T-helper 2 cell treated with Interferon-gamma antibody and Interleukin-4, amounts not matched to agents 5 μg/mL and 100 μg/mL, for 36 hours (primary cell): Measurements from ENCODE around the gene NME7.

Source experiments
- DNase-seq: peaks from one replicate; pipeline ENCODE4 v3.0.0; 2021; ENCODE audit warnings: low spot score
- H3K27ac Mint-ChIP-seq: one replicate; pipeline ENCODE4 v1.8.0; 2021; ENCODE audit warnings: mild to moderate bottlenecking, mixed read lengths
- H3K27me3 Mint-ChIP-seq: one replicate; pipeline ENCODE4 v1.8.0; 2021; ENCODE audit warnings: low read depth, mixed read lengths
- H3K36me3 Mint-ChIP-seq: one replicate; pipeline ENCODE4 v1.8.0; 2021; ENCODE audit warnings: low read depth, mixed read lengths
- H3K4me1 Mint-ChIP-seq: one replicate; pipeline ENCODE4 v1.8.0; 2021; ENCODE audit warnings: low read depth, mixed read lengths
- H3K4me3 Mint-ChIP-seq: one replicate; pipeline ENCODE4 v1.8.0; 2022; ENCODE audit warnings: mild to moderate bottlenecking, moderate library complexity, mixed read lengths
- H3K9me3 Mint-ChIP-seq: one replicate; pipeline ENCODE4 v1.8.0; 2021; ENCODE audit warnings: mixed read lengths

NME7 gene

DNA sequence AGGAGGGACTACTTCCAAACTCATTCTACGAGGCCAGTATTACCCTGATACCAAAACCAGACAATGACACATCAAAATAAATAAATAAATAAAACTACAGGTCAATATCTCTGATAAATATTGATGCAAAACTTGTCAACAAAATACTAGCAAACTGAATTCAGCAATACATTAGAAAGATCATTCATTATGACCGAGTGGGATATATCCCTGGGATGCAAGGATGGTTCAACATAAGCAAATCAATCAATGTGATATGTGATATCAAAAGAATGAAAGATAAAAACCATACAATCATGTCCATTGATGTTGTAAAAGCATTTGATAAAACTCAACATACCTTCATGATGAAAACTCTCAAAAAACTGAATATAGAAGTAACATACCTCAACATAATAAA is 36.7 kb downstream of the NME7 start:
- H3K27me3 Mint-ChIP-seq, result no peaks in the 10 kb centered on the region
- peaks cover 43% of the 10 kb centered on the region for H3K36me3 Mint-ChIP-seq
- no peak overlapping the region for H3K27ac Mint-ChIP-seq
- H3K4me3 Mint-ChIP-seq, result no peak overlapping the region
- H3K9me3 Mint-ChIP-seq, result peaks cover 46% of the 10 kb centered on the region
- peaks cover 12% of the 10 kb centered on the region for H3K4me1 Mint-ChIP-seq
- DNase-seq, result no peak

DNA sequence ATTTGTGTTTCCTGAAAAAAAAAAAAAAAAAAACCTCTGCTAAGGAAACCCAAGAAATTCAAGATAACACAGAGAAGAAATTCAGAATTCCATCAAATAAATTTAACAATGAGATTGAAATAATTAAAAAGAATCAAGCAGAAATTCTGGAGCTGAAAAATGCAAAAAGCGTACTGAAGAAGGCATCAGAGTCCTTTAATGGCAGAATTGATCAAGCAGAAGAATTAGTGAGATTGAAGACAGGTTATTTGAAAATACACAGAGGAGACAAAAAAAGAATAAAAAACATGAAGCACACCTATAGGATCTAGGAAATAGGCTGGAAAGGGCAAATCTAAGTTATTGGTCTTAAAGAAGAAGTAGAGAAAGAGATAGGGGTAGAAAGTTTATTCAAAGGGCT is 38.2 kb downstream of the NME7 start:
- H3K36me3 Mint-ChIP-seq, result peaks cover 29% of the 10 kb centered on the region
- no peak for DNase-seq
- H3K4me3 Mint-ChIP-seq, result no peak overlapping the region
- peaks cover 11% of the 10 kb centered on the region for H3K4me1 Mint-ChIP-seq
- H3K9me3 Mint-ChIP-seq, result peaks cover 38% of the 10 kb centered on the region
- H3K27ac Mint-ChIP-seq, result no peak overlapping the region
- H3K27me3 Mint-ChIP-seq, result no peaks in the 10 kb centered on the region

DNA sequence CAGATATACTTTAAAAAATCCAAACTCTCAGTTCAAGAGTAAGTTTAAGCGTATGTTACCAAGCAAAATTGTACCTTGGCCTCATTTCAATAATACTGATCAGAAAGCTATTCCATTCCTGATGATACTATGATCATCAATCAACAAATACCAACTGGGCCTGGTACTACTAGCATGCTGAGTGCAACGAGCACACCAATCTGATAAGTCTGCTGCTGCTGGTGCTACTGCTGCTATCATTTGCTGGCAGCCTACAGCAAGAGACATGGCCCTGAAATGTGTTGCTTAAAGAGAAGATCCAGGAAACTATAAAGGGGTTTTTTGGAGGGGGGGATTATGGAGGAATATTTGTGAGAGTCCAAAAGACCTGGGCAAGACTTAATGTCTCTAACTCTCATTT is 39.7 kb downstream of the NME7 start:
- Mint-ChIP-seq H3K27me3 (no peaks in the 10 kb centered on the region), H3K9me3 (peaks cover 32% of the 10 kb centered on the region), H3K27ac (no peak overlapping the region), H3K36me3 (peaks cover 25% of the 10 kb centered on the region), H3K4me1 (peaks cover 10% of the 10 kb centered on the region), H3K4me3 (no peak overlapping the region)
- DNase-seq, result no peak

DNA sequence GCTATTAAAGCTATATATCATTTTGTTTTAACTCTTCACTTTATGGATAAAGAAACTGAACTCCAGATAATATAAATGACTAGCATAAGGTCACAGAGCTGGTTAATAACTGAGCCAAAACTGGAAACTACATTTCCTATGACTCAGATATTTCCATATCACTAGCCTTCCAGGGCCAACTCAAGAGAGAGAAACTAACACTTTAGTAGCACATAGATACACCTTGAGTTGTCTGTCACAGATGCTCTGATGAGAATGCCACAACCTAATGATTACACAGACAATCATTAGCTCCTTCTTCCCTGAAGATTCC is 40.7 kb downstream of the NME7 start:
- H3K27ac Mint-ChIP-seq, result no peak overlapping the region
- H3K27me3 Mint-ChIP-seq, result no peaks in the 10 kb centered on the region
- H3K4me3 Mint-ChIP-seq, result no peak overlapping the region
- peaks cover 27% of the 10 kb centered on the region for H3K9me3 Mint-ChIP-seq
- DNase-seq, result no peak
- peaks cover 10% of the 10 kb centered on the region for H3K4me1 Mint-ChIP-seq
- peaks cover 22% of the 10 kb centered on the region for H3K36me3 Mint-ChIP-seq

DNA sequence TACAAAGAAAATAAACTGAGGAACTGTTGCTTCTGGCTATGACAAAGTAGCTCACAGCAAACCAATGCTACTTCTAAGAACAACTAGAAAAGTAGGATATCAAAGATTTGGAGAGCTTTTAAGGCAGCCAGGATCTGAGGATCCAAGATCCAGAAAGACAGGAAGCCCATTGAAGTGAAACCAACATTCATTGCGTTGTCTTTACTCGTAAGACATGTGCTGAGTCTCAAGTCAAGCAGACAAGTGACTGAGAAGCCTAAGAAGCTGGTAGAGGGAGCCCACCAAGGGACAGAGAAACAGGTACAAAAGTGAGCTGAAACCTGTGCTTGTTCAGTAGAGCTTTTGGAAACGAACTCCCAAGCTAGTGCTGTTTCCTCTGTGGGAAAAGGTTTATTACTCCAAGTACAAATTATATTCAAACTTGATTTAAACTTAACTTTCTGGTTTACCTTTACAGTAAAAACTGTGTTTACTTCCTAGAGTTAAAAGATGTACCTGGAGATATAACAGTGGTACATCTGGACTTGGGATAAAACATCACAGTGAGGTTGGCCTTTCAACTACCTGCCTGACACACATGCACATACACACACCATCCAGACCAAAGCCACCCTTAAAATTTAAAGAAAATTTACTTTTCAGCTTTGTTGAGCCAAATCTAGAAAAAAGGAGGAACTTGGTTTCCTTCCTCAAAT is 41.2 kb downstream of the NME7 start:
- no peak overlapping the region for H3K27ac Mint-ChIP-seq
- peaks cover 22% of the 10 kb centered on the region for H3K36me3 Mint-ChIP-seq
- DNase-seq, result no peak
- H3K4me3 Mint-ChIP-seq, result no peak overlapping the region
- H3K4me1 Mint-ChIP-seq, result peaks cover 10% of the 10 kb centered on the region
- no peaks in the 10 kb centered on the region for H3K27me3 Mint-ChIP-seq
- H3K9me3 Mint-ChIP-seq, result peaks cover 22% of the 10 kb centered on the region

DNA sequence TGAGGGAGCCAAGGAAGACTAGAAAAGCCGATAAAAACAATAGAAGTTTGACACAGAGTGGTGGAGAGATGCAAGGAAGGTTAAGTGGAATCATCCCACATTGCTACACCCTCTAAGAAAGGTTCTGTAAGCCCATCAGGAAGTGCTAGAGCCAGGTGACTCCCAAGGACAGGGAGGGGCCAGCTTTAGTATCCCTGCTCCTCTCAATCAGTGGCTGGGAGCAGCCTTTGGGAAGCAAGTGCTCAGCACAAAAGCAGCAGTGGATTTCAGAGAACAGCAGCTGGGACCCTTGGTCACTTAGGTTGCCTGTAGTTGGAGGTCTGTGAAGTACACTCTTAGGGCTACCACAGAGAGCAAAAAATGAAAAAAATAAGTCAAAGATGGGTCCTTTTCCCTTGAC is 42.5 kb downstream of the NME7 start:
- Mint-ChIP-seq H3K4me1 (peaks cover 10% of the 10 kb centered on the region), H3K9me3 (peaks cover 14% of the 10 kb centered on the region), H3K36me3 (peaks cover 15% of the 10 kb centered on the region), H3K4me3 (no peak overlapping the region), H3K27me3 (no peaks in the 10 kb centered on the region), H3K27ac (no peak overlapping the region)
- DNase-seq, result no peak

DNA sequence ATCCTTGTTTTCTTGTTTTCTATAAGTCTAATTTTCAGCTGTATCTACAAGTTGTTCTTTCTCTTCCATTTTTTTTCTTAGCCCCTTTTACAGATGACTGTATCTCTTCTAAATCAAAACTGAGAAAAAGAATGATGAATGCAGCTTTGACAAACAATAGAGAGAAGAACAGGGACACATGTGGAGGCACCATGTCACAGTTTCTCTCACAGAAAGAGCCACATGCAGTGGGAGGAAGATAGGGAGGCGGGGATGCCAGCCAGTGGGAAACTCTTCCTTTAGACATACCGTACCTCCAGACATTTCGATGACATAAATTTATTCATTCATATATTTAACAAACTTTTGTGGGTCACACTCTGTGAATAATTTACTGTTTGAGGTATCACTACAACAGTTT is 45.5 kb downstream of the NME7 start:
- no peak overlapping the region for H3K4me3 Mint-ChIP-seq
- peaks cover 6% of the 10 kb centered on the region for H3K36me3 Mint-ChIP-seq
- peaks cover 6% of the 10 kb centered on the region for H3K4me1 Mint-ChIP-seq
- no peak for DNase-seq
- H3K9me3 Mint-ChIP-seq, result no peaks in the 10 kb centered on the region
- H3K27me3 Mint-ChIP-seq, result no peaks in the 10 kb centered on the region
- no peak overlapping the region for H3K27ac Mint-ChIP-seq

DNA sequence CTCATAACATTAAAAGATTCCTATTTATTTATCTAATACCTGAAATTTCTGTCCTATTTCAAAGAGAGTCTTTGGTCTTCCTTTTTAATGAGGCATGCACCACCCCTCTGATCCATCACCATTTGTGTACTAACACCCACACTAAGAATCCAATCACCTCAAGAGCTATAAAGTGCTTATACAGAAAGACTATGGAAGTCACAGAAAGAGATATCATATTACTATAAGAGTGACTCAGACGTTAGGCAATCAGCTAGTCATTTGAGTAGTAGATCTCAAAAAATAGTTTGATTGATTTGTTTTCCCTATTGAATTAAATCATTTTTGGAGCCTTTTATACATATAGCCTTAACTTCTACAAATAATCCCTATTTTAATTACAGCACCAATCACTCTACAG is 46.1 kb downstream of the NME7 start:
- DNase-seq, result no peak
- Mint-ChIP-seq H3K4me1 (no peaks in the 10 kb centered on the region), H3K36me3 (peaks cover 6% of the 10 kb centered on the region), H3K27ac (no peak overlapping the region), H3K9me3 (no peaks in the 10 kb centered on the region), H3K4me3 (no peak overlapping the region), H3K27me3 (no peaks in the 10 kb centered on the region)

DNA sequence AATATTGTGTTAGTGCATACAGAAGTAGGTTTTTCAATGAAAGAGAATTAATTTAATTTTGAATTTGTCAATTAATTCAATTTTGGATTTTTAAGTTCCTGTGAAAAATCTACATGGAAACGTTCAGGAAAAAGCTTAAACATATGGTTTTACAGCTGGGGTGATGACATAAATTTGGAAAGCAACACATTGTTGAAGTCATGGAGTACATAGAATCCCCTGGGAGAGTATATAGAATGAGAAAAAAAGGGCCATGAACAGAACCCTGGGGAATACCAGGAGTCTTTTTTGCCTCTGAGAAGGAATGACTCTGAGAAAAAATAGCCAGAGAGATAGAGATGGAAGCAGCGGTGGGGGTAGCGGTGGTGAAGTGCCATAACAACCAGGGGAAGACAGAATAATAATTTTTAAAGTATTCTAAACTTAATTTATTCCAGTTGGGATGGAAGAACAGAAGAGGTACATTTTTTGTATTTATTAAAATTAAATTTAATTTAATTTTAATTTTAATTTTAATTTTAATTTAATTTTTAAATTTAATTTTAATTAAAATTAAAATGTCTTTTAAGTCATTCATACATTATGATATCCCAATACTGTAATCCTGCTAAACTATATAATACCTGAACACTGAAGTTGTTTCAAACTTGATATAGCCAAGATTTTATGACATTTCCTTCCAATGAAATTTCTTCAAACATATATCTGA is 48.9 kb downstream of the NME7 start:
- DNase-seq, result no peak
- Mint-ChIP-seq H3K27me3 (no peaks in the 10 kb centered on the region), H3K4me3 (no peak overlapping the region), H3K27ac (no peak overlapping the region), H3K9me3 (no peaks in the 10 kb centered on the region), H3K4me1 (peaks cover 7% of the 10 kb centered on the region), H3K36me3 (peaks cover 5% of the 10 kb centered on the region)

DNA sequence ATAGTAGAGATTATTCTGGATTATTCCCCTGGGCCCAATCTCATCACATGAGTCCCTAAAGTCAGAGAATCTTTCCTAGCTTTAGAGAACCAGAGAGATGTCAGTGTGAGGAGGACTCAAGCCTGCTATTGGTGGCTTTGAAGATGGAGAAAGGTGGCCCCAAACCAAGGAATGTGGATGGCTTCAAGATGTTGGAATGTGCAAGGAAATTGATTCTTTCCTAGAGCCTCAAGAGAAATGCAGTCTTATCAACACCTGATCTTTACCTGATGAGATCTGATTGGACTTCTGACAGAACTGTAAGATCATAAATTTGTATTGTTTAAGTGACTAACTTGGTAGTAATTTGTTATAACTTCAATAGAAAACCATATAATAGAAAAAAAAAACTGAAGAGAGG is 51.0 kb downstream of the NME7 start:
- no peak overlapping the region for H3K27ac Mint-ChIP-seq
- no peaks in the 10 kb centered on the region for H3K27me3 Mint-ChIP-seq
- no peaks in the 10 kb centered on the region for H3K9me3 Mint-ChIP-seq
- peaks cover 25% of the 10 kb centered on the region for H3K4me1 Mint-ChIP-seq
- H3K36me3 Mint-ChIP-seq, result peaks cover 2% of the 10 kb centered on the region
- no peak for DNase-seq
- no peak overlapping the region for H3K4me3 Mint-ChIP-seq

DNA sequence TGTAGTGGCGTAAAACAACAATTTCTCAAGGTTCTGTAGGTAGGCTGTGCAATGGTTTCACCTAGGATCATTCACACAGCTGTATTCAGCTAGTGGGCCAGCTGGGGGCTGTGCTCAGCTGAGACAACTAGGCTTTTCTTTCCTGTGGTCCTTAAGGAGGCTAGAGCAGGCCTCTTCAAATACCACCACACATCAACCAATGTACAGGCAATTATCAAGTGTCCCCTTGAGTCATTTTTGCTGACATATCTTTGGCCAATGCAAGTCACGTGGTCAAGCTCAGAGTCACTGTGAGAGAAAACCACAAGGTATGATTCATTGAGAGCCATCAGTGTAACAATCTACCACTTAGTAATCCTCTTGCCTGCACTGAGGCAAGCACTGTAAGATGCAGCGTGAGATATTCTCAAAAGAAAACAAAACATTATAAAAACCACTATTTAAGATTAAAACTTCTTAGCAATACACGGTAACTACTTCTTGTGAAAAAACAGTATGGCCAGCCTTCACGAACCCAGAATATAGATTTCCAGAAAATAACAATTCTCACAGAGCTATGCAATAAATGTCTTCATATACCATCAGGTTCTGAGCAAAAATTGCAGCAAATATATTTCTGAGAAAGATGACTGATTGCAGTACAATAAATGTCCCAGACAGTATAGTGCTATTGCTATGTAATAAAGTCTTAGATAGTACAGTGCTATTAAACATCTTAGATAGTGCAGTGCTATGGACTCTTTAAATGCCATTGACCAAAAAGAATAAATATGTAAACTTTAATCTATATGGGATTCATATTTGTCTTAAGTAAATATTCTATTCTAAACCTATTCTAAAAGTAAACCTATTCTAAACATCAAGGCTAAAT is 55.3 kb downstream of the NME7 start:
- peak; percentile 80 for DNase-seq
- H3K27me3 Mint-ChIP-seq, result no peaks in the 10 kb centered on the region
- H3K4me1 Mint-ChIP-seq, result peaks cover 34% of the 10 kb centered on the region
- peak overlapping the region; percentile 61 for H3K27ac Mint-ChIP-seq
- H3K9me3 Mint-ChIP-seq, result peaks cover 5% of the 10 kb centered on the region
- peaks cover 11% of the 10 kb centered on the region for H3K36me3 Mint-ChIP-seq
- peak overlapping the region; percentile 48 for H3K4me3 Mint-ChIP-seq

DNA sequence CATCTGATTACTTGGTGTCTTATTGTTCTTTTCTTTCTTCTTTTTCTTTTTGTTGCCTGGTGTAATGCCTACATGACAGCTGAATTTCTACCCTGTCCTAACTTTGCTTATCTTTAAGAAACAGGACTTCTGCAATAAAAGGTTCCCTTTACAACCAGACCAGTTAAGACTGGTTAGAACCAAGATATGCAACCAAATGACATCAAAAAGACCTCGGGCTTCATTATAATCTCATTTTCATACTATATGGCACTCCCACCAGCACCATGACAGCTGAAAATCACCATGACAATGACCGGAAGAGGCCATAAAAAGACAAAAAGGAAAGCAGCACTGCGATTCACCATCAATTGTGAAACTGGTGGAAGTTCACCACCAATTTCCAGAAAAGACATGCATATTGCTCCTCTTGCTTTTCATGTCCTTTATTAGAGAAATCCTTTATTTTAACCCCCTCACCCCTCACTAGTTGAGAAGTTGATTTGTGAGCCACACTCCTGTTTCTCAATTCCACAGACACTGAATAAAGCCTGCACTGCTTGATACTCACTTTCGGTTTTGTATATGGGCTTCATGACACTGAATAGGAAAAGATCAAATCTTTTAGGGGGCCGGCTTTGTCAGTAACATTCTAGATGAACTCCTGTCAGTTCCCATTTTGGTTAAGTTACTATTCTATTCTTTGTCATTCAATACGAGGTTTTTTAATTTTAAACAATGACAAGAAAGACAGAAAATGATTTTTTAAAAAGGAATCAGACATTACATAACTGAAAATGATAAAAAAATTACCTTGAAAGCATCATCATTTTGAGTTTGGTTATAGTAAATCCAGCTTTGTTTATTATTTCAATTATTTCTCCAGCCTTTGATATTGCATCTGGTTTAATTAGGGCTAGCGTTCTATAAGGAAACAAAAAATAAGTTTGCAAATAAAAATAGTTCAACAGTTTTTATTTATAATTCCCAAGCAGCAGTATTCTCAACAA is 58.1 kb downstream of the NME7 start:
- Mint-ChIP-seq H3K36me3 (peaks cover 23% of the 10 kb centered on the region), H3K4me1 (peaks cover 34% of the 10 kb centered on the region), H3K4me3 (peak overlapping the region; percentile 38), H3K27me3 (no peaks in the 10 kb centered on the region), H3K27ac (peak overlapping the region; percentile 29), H3K9me3 (peaks cover 5% of the 10 kb centered on the region)
- no peak for DNase-seq

DNA sequence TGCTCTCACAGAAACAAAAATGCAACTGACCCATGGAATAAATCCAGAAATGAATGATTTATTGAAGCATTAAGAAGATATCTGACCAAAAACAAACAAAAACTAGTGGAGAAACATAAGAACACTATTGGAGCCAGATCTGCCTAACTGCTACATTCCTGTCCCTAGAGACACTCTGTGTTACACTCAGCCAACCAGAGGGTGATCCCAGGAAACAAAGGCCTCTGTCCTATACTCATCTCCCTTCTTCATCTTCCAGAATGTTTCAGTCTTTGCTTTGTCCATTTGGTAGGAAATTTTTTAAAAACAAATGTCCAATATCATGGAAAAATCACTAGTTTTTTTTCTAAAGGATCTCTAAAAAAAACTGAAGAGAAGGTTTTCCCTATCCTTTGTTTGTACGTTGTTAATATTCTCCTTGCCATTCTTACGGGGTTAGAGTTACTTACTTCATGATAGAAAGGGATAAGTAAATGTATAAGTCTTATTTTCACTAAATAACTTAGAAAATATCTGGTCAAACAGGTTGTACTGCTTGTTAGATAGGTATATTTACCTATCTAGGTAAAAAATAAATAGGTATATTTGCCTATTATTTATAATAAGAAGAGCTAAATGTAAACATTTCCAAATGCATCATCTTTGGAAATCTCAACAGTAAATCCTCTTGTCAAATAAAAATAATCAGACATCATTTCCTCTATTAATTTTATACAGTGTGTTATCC is 59.1 kb downstream of the NME7 start:
- Mint-ChIP-seq H3K9me3 (peaks cover 5% of the 10 kb centered on the region), H3K27ac (no peak overlapping the region), H3K27me3 (no peaks in the 10 kb centered on the region), H3K4me1 (peaks cover 26% of the 10 kb centered on the region), H3K4me3 (no peak overlapping the region), H3K36me3 (peaks cover 23% of the 10 kb centered on the region)
- no peak for DNase-seq
